Suprapubic skin (tissue), 4 donors: ENCODE results near the gene RALGPS1. TPM values are rescaled to one million over a fixed set of nuclear protein-coding genes. Genes with fewer than 3 reads are reported as not detected.

Source experiments
- DNase-seq, 2 donors: peaks; one replicate each; pipeline ENCODE4 v3.0.0-alpha.2; 2019; ENCODE audit warnings: low spot score in 2 of 2
- H3K27ac ChIP-seq: fragments of 200-600 bp; sonication (generic); one replicate; pipeline ENCODE4 v1.5.1; 2019
- H3K27me3 ChIP-seq: fragments of 200-600 bp; sonication (generic); one replicate; pipeline ENCODE4 v1.5.1; 2019
- H3K36me3 ChIP-seq: fragments of 200-600 bp; sonication (generic); one replicate; pipeline ENCODE4 v1.5.1; 2019
- H3K4me1 ChIP-seq: fragments of 200-600 bp; sonication (generic); one replicate; pipeline ENCODE4 v1.5.1; 2019
- H3K4me3 ChIP-seq: fragments of 200-600 bp; sonication (generic); one replicate; pipeline ENCODE4 v1.5.1; 2019; ENCODE audit warnings: mild to moderate bottlenecking
- H3K9me3 ChIP-seq: fragments of 200-600 bp; sonication (generic); one replicate; pipeline ENCODE4 v1.5.1; 2019
- CTCF ChIP-seq, 2 donors: fragments of 200-600 bp in 1 of 2; fragments of 450-650 bp in 1 of 2; sonication (generic) in 1 of 2; IDR thresholded peaks; one replicate each; pipeline ENCODE4 v1.5.1; 2016 to 2019; ENCODE audit warnings: antibody characterized with exemption in 2 of 2, mild to moderate bottlenecking in 1 of 2, moderate library complexity in 1 of 2
- EP300 ChIP-seq: sonication (generic); formaldehyde crosslinking; IDR thresholded peaks from one replicate; pipeline ENCODE4 v1.6.1; 2017; ENCODE audit warnings: antibody characterized with exemption
- POLR2A ChIP-seq, 2 donors: fragments of 450-650 bp; IDR thresholded peaks; one replicate each; pipeline ENCODE4 v1.6.1; 2017; ENCODE audit warnings: antibody characterized with exemption in 2 of 2, mild to moderate bottlenecking in 2 of 2, moderate library complexity in 2 of 2
- POLR2AphosphoS5 ChIP-seq, 3 donors: sonication (generic); formaldehyde crosslinking; IDR thresholded peaks; one replicate each; pipeline ENCODE4 v1.6.1; 2017; ENCODE audit warnings: antibody characterized with exemption in 3 of 3
- WGBS: methylation state at CpG from one replicate; pipeline ENCODE4 v1.1.5; 2018; 5-methylcytosine and 5-hydroxymethylcytosine counted together
- total RNA-seq, 4 donors: library from RNA; depleted of rRNA; stranded (reverse); fragments of >200 nt; gene quantifications; one replicate each; pipeline ENCODE4 v1.1.0, GENCODE V29; 2016

RALGPS1 gene
- total RNA-seq, 4 donors from 2014 or later: 14.8 to 86.7 (median 21.4) TPM

DNA sequence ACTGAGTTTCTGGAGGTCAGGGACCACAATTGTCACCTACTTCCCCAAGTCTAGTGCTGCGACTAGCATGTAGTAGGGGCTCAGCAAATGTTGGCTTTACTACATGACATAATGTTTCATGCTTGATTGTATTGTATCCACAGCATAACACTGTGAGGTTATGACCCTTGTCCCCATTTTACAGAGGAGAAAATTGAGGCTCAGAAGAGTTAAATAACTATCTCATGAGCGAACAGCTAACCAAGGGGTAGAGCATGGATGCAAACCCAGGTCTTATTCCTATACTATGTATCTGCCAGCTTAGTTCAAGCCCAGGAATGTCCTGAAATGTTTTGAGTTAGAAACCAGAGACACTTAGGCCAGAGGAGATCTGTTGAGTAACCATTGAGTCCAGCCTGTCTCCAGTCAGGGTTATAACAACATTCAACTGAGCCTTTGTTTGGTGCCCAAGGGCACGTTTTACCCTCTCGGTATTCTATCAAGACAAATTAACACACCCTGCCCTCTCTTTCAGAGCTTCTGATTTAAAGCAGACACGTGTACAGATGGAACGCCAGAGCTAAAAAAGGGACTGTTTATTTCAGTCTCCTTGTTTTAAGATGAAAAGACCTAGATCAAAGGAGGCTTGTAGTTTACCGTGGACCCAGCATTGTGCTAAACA, 191.4 kb downstream of the RALGPS1 start:
- Histone ChIP-seq H3K27me3 (no peaks in the 10 kb centered on the region), H3K4me3 (no peak overlapping the region), H3K27ac (no peak overlapping the region), H3K36me3 (peaks cover 15% of the 10 kb centered on the region), H3K9me3 (no peaks in the 10 kb centered on the region), H3K4me1 (peaks cover 3% of the 10 kb centered on the region)
- WGBS: 79% methylated on average over 7 of the region's 7 CpGs
- DNase-seq: no peak
- TF ChIP-seq POLR2A (IDR thresholded peaks at IDR 0.05) (no peak), EP300 (no peak), CTCF (IDR thresholded peaks at IDR 0.05) (no peak), POLR2AphosphoS5 (IDR thresholded peaks at IDR 0.05) (no peak)

- 75% methylated on average over 4 of the region's 4 CpGs for WGBS
- Histone ChIP-seq H3K27me3 (no peaks in the 10 kb centered on the region), H3K36me3 (peaks cover 15% of the 10 kb centered on the region), H3K4me3 (no peak overlapping the region), H3K27ac (no peak overlapping the region), H3K9me3 (no peaks in the 10 kb centered on the region), H3K4me1 (peaks cover 7% of the 10 kb centered on the region)
- TF ChIP-seq POLR2AphosphoS5 (IDR thresholded peaks at IDR 0.05) (no peak), POLR2A (IDR thresholded peaks at IDR 0.05) (no peak), CTCF (IDR thresholded peaks at IDR 0.05) (no peak), EP300 (no peak)
- no peak for DNase-seq
These were observed 191.9 kb downstream of the RALGPS1 start for GRCh38 chr9:127106466-127106855.

DNA sequence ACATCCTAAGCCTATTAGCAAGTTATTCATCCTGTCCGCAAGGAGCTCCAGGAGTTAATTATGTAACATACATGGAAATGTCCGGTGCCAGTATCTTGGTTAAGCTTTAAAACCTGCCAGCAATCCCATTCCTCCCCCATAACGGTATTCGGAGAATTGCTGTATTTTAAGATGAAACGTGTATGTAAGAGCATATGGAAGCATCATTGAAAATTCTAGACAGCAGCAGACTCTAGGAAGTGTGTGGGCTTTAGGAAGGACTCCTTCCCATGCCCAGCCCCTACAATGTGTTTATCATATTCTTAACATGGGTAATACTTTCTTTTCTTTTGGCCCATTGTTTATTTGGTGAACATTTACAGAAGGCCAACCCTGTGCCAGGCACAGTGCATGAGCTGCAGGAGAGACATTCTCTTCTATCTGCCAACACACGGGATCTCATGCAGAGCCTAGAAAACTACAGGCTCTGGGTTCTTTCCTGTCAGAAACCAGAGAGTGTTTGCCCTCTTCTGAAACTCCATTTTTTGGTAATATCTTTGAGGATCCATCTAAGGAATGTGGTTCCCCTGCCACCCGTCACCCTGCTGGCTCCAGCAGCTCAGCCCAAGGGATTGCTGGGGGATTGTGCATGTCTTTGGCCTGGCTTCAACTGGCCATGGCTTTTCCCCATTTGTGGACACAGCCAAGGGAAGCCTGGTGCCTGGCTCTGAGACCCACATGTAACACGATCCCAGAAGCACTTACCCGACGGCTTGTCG, 192.8 kb downstream of the RALGPS1 start:
- WGBS: 73% methylated on average over 11 of the region's 11 CpGs
- peaks cover 16% of the 10 kb centered on the region for H3K4me1 ChIP-seq
- H3K27ac ChIP-seq: no peak overlapping the region
- no peak for TF ChIP-seq POLR2AphosphoS5 (IDR thresholded peaks at IDR 0.05)
- no peak for TF ChIP-seq EP300
- no peak for TF ChIP-seq CTCF (IDR thresholded peaks at IDR 0.05)
- no peak for TF ChIP-seq POLR2A (IDR thresholded peaks at IDR 0.05)
- H3K36me3 ChIP-seq: peaks cover 15% of the 10 kb centered on the region
- no peak overlapping the region for H3K4me3 ChIP-seq
- no peak for DNase-seq
- no peaks in the 10 kb centered on the region for H3K27me3 ChIP-seq
- no peaks in the 10 kb centered on the region for H3K9me3 ChIP-seq

- TF ChIP-seq EP300 (no peak), POLR2AphosphoS5 (IDR thresholded peaks at IDR 0.05) (no peak), POLR2A (IDR thresholded peaks at IDR 0.05) (no peak), CTCF (IDR thresholded peaks at IDR 0.05) (no peak)
- Histone ChIP-seq H3K4me1 (peaks cover 24% of the 10 kb centered on the region), H3K27me3 (no peaks in the 10 kb centered on the region), H3K36me3 (peaks cover 15% of the 10 kb centered on the region), H3K9me3 (no peaks in the 10 kb centered on the region), H3K4me3 (no peak overlapping the region), H3K27ac (no peak overlapping the region)
- 92% methylated on average over 26 of the region's 38 CpGs for WGBS
- no peak for DNase-seq
These were observed 193.6 kb downstream of the RALGPS1 start for GRCh38 chr9:127107929-127108876.
